Retina (tissue), 1 donor: ENCODE results near the gene TLR1.
"Not testable (repeated sequence)": the region's sequence is repeated elsewhere in the genome, so short reads cannot be mapped to it uniquely, and the experiment has no call there.

Experiments used
- DNase-seq: peaks from one replicate; pipeline ENCODE4 v3.0.0-alpha.2; 2016

The TLR1 gene

DNA sequence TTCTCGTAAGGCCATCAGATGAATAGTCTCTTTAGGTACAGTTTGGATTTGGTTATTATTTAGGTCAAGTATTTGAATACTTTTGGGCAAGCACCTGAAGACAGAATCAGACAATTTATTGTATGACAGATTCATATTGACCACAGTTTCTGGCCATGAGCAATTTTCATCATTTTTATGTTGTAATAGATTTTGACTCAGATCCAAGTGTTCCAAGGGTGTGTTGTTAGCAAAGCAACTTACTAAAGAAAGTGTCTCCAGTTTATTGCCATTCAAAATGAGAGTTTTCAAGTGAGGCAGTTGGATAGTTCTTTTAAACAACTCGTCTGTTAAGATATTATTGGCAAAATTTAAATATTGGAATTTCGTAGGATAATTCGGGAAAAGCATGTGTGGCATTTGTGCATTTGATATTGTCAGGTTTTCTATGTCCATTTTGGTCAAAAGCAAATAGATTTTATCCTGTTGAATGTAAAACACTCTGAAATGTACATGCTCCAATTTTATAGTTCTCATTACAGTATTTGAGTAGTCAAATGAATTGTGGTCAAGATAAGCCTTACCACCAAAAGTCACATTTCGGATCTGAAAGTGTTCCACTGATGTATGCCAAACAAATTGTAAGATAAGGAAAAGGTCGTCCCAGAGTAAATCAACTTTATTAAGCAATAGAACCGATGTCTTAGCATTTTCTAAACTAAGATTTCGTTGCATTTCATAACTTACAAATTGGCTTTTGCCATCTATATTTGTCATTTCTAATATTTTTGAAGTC lies 30.2 kb downstream of the TLR1 start:
- DNase-seq: no peak

- not testable (repeated sequence) for DNase-seq
These were observed 34.3 kb downstream of the TLR1 start for GRCh38 chr4:38770281-38770680.

- no peak for DNase-seq
These were observed 34.7 kb downstream of the TLR1 start for GRCh38 chr4:38769857-38770256.

DNA sequence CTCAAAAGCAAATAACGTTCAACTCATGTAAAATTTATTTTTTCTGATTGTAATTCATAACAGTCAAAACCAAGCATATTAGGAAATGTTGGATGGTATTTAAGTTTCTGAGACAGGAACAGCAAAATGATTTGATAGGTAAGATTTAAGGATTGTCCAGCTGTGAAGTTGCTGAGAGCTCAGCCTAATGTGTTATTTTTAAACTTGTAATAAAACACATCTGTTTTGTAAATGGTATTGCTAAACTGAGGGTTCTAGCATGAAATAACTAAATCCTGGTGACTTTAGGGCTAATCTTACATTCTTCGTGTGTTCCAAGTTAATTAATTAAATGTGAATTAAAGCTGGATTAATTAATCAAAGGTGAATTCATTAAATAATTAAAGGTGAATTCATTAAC lies 35.1 kb downstream of the TLR1 start:
- DNase-seq: no peak

GRCh38 chr4:38768968-38769394 lies 35.6 kb downstream of the TLR1 start:
- peak; percentile 11 for DNase-seq

DNA sequence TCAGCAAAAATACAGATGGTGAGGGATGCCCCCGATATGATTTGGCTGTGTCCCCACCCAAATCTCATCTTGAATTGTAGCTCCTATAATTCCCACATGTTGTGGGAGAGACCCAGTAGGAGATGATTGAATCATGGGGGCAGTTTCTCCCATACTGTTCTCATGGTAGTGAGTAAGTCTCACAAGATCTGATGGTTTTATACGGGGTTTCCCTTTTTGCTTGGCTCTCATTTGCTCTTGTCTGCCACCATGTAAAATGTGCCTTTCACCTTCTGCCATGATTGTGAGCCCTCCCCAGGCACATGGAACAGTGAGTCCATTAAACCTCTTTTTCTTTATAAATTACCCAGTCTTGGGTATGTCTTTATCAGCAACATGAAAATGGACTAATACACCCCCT lies 37.7 kb downstream of the TLR1 start:
- not testable (repeated sequence) for DNase-seq

DNA sequence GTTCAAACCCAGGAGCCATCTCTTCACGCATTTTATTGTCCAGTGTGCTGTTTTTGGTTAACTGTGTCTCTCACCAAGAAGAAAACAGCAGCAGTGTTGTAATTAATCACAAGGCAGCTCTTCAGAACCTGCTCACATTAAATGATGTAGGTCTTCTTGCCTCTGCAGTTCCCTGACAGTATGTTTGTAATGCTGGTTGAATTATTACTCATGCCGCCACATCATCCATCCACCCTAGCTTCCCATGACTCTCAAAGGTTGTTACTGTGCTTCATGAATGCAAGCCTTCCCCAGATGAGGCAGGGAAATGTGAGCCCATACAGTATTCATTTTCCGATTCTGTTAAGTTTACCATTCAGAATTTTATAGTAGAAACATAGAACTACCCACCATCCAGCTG lies 39.2 kb downstream of the TLR1 start:
- DNase-seq: no peak

- no peak for DNase-seq
These were observed 40.3 kb downstream of the TLR1 start for GRCh38 chr4:38764277-38764676.

DNA sequence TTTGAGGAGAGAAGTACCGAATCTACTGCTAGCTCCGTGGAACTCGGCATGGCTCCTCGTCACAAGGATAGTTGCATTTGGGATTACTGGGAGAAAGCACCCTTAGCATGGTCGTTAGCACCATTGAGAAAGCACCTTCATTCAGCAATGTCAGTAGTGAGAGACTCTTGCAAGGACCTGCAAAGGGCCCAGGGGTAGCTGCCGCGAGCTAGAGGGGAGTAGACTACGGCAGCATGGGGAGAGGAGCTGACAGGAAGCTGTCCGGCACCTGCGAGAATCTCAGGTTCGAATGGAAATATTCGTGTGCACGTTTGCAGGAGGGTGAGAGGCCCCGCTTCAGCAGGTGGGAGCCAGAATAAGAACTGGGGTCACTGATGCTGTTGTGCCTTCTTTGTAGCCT lies 42.0 kb downstream of the TLR1 start:
- no peak for DNase-seq

DNA sequence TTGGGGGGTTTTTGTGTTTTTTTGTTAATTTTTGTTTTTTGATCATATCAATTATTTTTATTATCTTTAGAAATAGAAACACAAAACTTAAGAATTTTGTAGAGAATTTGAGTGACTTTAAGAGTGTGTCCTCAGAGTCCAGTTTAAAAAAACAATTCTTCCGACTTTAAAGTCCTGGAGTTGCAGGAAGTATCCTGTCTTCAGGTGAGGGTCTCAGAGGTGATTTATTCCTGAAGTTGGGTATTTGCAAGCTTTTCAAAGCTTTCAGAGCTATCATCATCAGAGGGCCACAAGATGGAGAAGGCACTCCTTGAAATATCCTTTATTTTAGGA lies 44.8 kb downstream of the TLR1 start:
- no peak for DNase-seq

- DNase-seq: peak; percentile 62
These were observed 45.3 kb downstream of the TLR1 start for GRCh38 chr4:38759113-38759789.

GRCh38 chr4:38757945-38758600 lies 46.5 kb downstream of the TLR1 start:
- no peak for DNase-seq

GRCh38 chr4:38752941-38753806 lies 51.4 kb downstream of the TLR1 start:
- DNase-seq: peak; percentile 87

DNA sequence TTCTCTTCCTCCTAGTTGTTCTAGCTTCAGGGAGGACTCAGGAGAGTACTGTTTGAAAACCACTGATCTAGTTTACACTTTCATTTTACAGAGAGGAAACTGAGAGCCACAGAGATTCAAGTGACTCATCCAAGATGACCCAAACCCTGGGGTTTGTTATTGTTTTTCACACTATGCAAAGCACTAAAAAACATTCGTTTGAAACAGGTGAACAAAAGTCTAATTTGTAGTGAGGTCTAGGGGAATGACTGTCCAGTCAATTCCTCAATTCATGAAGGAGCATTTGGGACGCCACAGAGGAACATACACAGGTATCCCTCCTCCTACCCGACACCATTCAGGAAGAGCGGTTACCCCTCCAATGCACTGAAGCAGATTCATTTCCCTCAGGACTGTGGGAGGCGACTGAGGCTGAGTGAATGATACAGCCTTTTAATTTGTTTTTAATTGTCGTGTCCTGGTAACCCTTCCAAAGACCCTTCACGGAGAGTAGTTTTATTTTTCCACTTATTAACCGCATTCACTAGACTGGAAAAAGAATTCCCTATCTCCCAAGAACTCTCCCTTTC lies 52.1 kb downstream of the TLR1 start:
- peak; percentile 22 for DNase-seq

DNA sequence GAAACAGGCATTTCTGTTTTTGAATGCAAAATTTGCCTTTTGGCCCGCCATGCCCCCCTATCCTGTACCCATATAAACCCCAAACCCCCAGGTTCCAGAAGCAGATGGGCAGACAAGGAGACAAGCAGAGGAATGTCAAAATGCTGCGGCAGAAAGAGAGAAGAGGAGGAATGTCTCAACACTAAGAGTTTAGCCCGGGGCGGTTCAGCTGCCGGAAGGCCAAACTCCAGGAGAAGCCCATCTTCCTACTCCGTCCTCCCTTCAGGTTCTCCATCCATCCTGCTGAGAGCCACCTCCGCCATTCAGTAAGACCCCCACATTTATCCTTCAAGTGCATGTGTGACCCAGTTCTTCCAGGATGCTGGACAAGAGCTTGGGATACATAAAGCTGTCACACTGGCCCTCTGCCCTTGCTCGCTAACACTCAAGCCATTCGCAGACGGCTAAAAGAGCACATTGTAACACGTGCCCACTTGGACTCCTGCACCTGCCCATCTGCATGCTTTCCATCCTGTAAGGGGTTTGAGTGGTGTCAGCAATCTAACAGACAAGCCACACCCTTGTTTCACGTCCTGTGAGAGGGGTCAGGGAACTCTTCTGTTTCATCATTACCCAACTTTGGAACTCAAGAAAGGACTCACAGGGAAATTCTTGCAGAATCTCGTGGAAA lies 53.1 kb downstream of the TLR1 start:
- no peak for DNase-seq

DNA sequence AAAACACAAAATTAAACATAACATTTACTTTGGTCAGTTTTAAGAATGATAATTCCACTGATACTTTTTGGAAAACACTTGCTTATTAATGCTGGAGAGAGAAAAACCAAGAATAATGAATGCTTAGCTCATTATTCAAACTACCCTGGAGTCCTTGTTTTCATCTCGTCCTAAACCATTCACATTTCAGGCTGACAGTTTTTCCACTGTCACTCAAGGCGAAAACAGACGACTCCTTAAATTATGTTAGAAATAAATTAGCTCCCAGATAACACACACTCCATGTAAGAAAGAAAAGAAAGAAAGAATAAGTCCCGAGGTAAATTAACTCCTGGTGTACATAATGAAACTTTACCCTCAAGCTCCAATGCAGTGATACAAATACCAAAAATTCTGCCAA lies 55.3 kb downstream of the TLR1 start:
- no peak for DNase-seq

DNA sequence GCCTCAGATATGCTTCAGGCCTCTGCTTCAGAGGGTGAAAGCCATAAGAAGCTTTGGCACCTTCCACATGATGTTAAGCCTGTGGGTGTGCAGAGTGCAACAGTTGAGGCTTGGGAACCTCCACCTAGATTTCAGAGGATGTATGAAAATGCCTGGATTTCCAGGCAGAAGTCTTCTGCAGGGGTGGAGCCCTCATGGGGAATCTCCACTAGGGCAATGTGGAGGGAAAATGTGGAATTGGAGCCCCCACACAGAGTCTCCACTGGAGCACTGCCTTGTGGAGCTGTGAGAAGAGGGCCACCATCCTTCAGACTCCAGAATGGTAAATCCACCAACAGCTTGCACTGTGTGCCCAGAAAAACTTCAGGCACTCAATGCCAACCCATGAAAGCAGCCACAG lies 57.0 kb downstream of the TLR1 start:
- DNase-seq: no peak
